Stimulated activated CD8-positive, alpha-beta memory T cell treated with anti-CD3 and anti-CD28 coated beads, Interleukin-15, amount 100 ng/mL, for 24 hours (primary cell): ENCODE data around the gene CD226.
"Not testable (repeated sequence)": the region's sequence is repeated elsewhere in the genome, so short reads cannot be mapped to it uniquely, and the experiment has no call there.

Experiments used
- DNase-seq: peaks from one replicate; pipeline ENCODE4 v3.0.0-alpha.2; 2020; ENCODE audit warnings: low read depth

CD226 gene

DNA sequence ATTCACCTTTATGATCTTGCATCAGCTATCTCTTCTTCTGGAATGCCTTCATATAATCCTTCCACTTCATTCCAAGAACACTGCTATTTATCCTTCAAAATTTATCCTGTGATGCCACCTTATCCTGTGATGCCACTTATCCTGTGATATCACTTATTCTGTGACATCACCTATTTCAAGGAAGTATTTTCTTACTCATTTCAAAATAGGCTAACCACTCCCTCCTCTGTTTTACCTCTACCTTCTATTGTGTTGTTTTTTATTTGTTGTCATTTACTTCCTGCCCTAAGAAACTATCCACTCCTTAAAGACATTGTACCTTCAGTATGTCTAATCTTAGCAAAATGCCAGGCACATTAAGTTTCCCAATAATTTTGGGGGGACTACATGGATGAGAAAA lies 38.8 kb downstream of the CD226 start:
- no peak for DNase-seq

- DNase-seq, result no peak
Measured at GRCh38 chr18:69906765-69907164, 40.9 kb downstream of the CD226 start.

- no peak for DNase-seq
Measured at GRCh38 chr18:69900941-69901340, 46.7 kb downstream of the CD226 start.

DNA sequence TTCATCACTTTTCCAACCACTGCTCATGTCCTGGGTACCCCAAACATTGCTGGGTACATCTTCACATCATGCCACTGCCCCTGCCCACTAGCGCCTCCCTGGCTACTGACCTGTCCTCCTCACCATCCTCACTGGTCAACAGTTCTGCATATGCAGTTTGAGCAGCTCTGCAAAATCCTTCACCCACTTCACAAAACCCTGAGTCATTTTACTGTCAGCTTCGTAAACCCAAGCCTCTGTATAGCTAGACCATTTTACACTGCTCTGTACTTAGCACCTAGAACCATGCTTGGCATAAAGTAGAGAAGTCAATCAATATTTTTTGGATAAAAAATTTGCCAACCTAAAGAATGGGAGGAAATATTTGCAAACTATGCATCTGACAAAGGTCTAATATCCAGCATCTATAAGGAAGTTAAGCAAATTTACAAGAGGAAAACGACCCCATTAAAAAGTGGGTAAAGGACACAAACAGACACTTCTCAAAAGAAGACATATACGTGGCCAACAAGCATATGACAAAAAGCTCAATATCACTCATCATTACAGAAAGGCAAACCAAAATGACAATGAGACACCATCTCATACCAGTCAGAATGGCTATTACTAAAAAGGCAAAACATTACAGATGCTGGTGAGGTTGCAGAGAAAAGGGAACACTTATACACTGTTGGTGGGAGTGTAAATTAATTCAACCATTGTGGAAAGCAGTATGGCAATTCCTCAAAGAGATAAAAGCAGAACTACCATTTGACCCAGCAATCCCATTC lies 48.3 kb downstream of the CD226 start:
- not testable (repeated sequence) for DNase-seq

GRCh38 chr18:69898241-69898861 lies 49.3 kb downstream of the CD226 start:
- no peak for DNase-seq

DNA sequence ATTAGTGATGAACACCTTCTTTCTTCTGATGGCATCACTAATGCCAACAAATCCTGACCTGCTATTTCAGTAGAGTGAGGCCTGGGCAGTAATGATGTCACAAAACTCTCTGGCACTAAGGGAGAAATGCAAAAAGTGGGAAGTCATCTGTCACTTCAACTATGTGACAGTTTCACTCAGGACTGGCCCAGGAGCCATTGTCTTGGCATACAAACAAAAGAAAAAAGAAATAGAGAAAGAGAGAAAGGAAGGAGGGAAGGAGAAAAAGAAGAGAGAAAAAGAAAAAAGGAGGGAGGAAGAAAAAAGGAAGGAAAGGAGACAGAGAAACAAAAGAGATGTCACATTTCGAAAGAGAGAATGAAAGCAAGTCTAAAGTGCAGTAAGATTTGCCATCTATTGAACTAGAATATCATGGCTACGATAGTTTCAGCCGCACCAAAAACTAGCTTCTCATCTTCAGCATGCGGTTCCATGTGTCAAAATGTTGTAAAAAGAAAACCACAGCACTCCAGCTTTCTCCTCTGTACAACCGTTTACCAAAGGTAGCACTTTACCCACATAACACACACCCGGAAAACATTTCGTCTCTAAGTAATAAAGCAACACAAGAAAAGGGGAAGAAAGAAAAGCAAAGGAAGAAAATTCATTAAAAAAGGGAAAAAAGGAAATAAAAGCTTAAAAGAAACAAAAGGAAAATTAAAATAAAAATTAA lies 50.1 kb downstream of the CD226 start:
- DNase-seq, result no peak

- DNase-seq, result no peak
Measured at GRCh38 chr18:69895066-69896047, 52.3 kb downstream of the CD226 start.

DNA sequence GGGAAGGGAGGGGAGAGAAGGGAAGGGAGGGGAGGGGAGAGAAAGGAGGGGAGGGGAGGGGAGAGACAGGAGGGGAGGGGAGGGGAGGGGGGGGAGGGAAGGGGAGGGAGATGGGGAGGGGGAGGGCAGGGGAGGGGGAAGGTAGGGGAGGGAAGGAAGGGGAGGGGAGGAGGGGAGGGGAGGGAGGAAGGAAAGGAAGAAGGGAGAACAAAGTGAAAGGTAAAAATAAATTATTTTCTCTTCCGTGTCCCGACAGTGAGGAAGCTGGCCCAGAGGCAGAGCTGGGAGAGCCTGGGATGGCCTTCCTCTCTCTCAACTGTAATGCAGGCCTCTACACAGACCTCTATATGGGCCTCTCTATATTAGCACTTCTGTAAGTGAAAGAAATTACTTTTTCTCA lies 53.2 kb downstream of the CD226 start:
- no peak for DNase-seq

DNA sequence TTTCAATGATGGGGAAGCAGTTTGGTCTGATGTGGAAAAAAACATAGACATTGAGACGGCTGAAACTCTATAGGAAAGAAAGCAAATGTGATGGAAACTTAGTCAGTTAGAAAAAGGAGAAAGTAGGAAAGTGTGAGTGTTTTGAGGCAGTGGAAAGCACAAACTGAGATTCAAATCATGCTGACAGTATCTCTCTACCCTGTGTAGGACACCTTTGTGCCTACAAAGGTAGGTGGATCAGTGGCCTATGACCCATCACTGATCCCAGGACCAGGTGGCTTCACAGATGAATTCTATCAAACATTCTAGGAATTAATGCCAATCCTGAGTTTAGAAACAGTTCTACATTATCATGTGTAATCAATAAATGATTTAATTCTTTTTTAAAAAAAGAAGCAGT lies 57.1 kb downstream of the CD226 start:
- DNase-seq, result no peak

DNA sequence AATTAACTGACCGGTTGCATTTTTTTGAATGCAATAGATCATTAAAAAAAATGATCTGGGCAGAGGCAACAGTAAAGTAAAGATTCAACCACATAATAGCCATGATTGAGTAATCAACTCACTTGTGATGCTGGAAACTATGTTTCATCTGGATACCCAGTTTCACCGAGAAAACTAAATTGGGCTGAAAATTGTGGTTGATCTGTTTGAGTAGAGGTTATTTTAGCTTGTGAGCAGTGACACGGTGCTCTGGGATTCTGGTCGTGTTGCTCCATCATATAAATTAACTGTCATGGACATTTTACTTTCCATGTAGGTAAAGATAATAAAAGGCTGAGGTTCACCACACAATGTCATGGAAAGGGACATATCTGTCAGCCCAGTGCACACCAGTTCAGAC lies 58.7 kb downstream of the CD226 start:
- DNase-seq, result no peak

DNA sequence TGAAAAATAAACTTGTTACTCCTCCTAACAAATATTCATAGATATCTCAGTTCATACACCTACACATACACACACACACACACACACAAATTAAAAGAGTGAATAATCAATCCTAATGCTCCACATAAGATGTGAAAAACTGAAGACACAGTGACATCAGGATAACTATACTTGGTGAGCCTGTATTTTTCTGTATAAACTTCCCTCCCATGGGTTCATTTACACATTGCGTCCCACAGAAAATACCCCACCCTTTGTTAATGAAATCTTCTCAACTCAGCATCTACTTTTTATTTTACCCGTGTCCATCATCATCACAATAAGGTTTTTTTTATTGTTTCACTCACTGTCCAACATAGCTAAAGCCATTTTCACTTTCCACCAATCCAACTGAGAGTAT lies 60.4 kb downstream of the CD226 start:
- DNase-seq, result no peak

GRCh38 chr18:69885841-69886531 lies 61.7 kb downstream of the CD226 start:
- DNase-seq, result no peak

GRCh38 chr18:69885355-69885754 lies 62.3 kb downstream of the CD226 start:
- no peak for DNase-seq

GRCh38 chr18:69883781-69884180 lies 63.9 kb downstream of the CD226 start:
- no peak for DNase-seq

- DNase-seq, result no peak
Measured at GRCh38 chr18:69882965-69883668, 64.6 kb downstream of the CD226 start.

DNA sequence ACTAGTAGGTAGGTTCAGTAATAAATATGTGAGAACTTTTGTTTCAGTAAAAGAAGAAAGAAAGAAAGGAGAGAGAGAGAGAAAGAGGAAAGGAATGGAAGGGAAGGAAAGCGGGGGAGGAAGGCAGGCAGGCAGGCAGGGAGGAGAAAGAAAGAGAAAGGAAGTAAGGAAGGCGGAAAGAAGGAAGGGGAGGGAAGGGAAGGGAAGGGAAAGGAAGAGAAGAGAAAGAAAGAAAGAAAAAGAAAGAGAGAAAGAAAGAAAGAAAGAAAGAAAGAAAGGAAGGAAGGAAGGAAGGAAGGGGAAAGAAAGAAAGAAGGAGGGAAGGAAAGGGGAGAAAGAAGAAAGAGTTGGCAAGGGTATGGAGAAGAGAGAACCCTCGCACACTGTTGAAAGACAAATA lies 67.6 kb downstream of the CD226 start:
- no peak for DNase-seq

- DNase-seq, result not testable (repeated sequence)
Measured at GRCh38 chr18:69879051-69879450, 68.6 kb downstream of the CD226 start.

DNA sequence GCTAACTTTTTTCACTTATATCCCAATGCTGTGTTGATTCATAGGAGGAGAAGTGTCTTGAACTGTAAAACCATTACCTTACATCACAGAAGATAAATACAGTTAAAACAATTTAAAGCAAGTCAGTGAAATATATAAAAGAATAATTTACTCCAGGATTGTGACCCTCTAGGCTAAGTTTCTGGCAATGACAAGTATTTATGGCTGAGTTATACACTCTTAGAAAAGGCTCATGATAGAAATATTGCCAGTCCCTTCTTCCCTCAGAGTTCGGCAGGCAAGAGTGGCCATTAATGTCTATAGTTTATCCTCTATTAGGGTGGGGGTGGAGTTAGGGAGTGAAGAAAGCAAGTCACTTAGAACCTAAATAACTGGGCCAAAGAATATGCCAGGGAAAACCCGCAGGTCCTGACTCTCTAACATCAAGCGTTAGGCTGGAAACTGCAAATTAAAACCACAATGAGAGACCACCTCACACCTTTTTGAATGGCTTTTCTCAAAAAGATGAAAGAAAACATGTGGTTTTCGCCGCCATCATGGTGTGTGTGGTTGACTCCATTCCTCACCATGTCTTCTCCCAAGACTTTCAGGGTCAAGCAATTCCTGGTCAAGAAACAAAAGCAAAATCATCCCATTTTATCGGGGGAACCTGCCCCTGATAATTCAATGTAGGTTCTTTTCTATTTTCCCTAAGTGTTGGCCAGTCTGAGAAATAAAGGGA lies 69.3 kb downstream of the CD226 start:
- DNase-seq, result no peak

GRCh38 chr18:69876490-69876889 lies 71.2 kb downstream of the CD226 start:
- no peak for DNase-seq

DNA sequence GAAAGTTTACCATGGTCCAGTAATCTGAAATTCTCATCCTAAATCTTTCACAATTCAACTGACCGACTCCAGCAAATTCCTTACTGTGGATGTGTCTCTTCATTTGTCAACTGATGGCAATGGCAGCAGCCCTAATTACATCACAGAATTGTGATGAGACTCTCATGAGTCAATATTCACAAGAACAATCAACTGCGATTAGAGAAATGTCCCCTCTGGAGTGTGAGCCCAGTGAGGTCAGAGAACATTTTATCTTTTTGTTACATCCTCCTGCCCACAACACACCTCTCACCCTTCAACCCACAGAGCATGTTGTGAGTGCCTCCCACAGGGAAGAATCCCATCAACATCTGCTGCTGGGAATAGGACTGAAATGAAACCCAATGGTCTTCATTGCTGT lies 73.6 kb downstream of the CD226 start:
- DNase-seq, result no peak
